K562 (cell line): ENCODE results near the gene TTLL3. TPM values are rescaled to one million over a fixed set of nuclear protein-coding genes. Genes with fewer than 3 reads are reported as not detected.

Experiments used
- ELF4 ChIP-seq: fragments of 450-650 bp; formaldehyde crosslinking; IDR thresholded peaks from 2 replicates; pipeline ENCODE4 v1.4.0; 2022; ENCODE audit warnings: missing genetic modification characterization
- ETS2 ChIP-seq: IDR thresholded peaks from 2 replicates; pipeline ENCODE4 v1.6.1; 2016; ENCODE audit warnings: borderline replicate concordance, missing genetic modification characterization, mild to moderate bottlenecking, moderate library complexity, missing compliant biosample characterization; ENCODE audit not compliant: poor library complexity, severe bottlenecking
- GABPB1 ChIP-seq: sonication (generic); formaldehyde crosslinking; IDR thresholded peaks from 2 replicates; pipeline ENCODE4 v1.8.0; 2022; ENCODE audit warnings: mild to moderate bottlenecking, missing genetic modification reagents
- HMG20A ChIP-seq: fragments of 450-650 bp; formaldehyde crosslinking; conservative IDR thresholded peaks from 2 replicates; pipeline ENCODE4 v1.4.0; 2020; ENCODE audit warnings: mild to moderate bottlenecking, mixed read lengths
- IRF2 ChIP-seq: sonication (generic); formaldehyde crosslinking; IDR thresholded peaks from 2 replicates; pipeline ENCODE4 v1.8.1; 2022; ENCODE audit warnings: mild to moderate bottlenecking, missing genetic modification reagents
- MYBL2 ChIP-seq, 2 experiments: fragments of 450-650 bp in 1 of 2; sonication (generic) in 1 of 2; formaldehyde crosslinking in 1 of 2; IDR thresholded peaks; 2 replicates each; pipeline versions ENCODE4 v1.6.1 to v1.8.1; 2017 to 2022; ENCODE audit warnings: borderline replicate concordance in 1 of 2, inconsistent platforms in 1 of 2, low read depth in 1 of 2, mild to moderate bottlenecking in 1 of 2, missing genetic modification reagents in 1 of 2, moderate library complexity in 1 of 2
- RNF2 ChIP-seq: sonication (generic); IDR thresholded peaks from 2 replicates; pipeline ENCODE4 v1.6.1; 2016
- SMARCE1 ChIP-seq: fragments of 450-650 bp; IDR thresholded peaks from 2 replicates; pipeline ENCODE4 v1.7.1; 2016; ENCODE audit warnings: mild to moderate bottlenecking
- TFAM ChIP-seq: fragments of 250-450 bp; sonication (Bioruptor Pico); conservative IDR thresholded peaks from 2 replicates; pipeline ENCODE4 v1.5.0; 2021; ENCODE audit warnings: mild to moderate bottlenecking, moderate library complexity
- WHSC1 ChIP-seq: IDR thresholded peaks from one replicate; pipeline ENCODE4 v1.6.1; 2012; ENCODE audit warnings: low read length, control low read depth, inconsistent platforms
- ZBTB8A ChIP-seq: fragments of 450-650 bp; IDR thresholded peaks from 2 replicates; pipeline ENCODE4 v1.6.1; 2018; ENCODE audit warnings: mild to moderate bottlenecking, moderate library complexity; ENCODE audit not compliant: partially characterized antibody
- ZC3H4 ChIP-seq: sonication (generic); formaldehyde crosslinking; IDR thresholded peaks from 2 replicates; pipeline ENCODE4 v1.9.0; 2021; ENCODE audit warnings: missing genetic modification reagents, borderline replicate concordance
- ZFX ChIP-seq: sonication (generic); formaldehyde crosslinking; IDR thresholded peaks from 2 replicates; pipeline ENCODE4 v1.8.0; 2022; ENCODE audit warnings: mild to moderate bottlenecking, missing genetic modification reagents, moderate library complexity
- ZNF124 ChIP-seq: sonication (generic); formaldehyde crosslinking; IDR thresholded peaks from 2 replicates; pipeline ENCODE4 v1.8.1; 2022; ENCODE audit warnings: missing genetic modification reagents
- ZNF175 ChIP-seq: fragments of 200-800 bp; sonication (Bioruptor generic); IDR thresholded peaks from 2 replicates; pipeline ENCODE4 v1.6.1; 2016; ENCODE audit warnings: low read depth, mild to moderate bottlenecking, missing genetic modification characterization, missing compliant biosample characterization
- ZNF79 ChIP-seq: fragments of 250-450 bp; sonication (Bioruptor Pico); IDR thresholded peaks from 2 replicates; pipeline ENCODE4 v1.4.0; 2020; ENCODE audit warnings: low read depth, mild to moderate bottlenecking, moderate library complexity
- polyA plus RNA-seq, 8 experiments: library from polyadenylated mRNA; depleted of rRNA in 4 of 8; stranded (reverse) in 5 of 8; unstranded in 3 of 8; fragments of >200 nt; fragmentation: Nextera tagmentation in 2 of 8; fragmentation: Illumina TruSeq in 1 of 8; extraction: Ambion mirVana in 2 of 8; extraction: Trizol in 1 of 8; gene quantifications; 2 replicates each; pipeline versions ENCODE4 v1.2.1 to v1.2.3, GENCODE V29; 2011 to 2014; ENCODE audit warnings: inconsistent platforms in 1 of 8, missing spikeins in 1 of 8
- total RNA-seq, 7 experiments: library from RNA; depleted of rRNA in 6 of 7; stranded (reverse); fragments of >200 nt in 6 of 7; fragmentation: Illumina TruSeq in 2 of 7; extraction: Trizol in 2 of 7; gene quantifications; 2 replicates each; pipeline versions ENCODE4 v1.2.1 to v1.2.3, GENCODE V29; 2011 to 2021; ENCODE audit warnings: low replicate concordance in 1 of 7
- TF ChIP-seq, protein P1 (sequence below): fragments of 250-450 bp; sonication (Bioruptor Pico); IDR thresholded peaks from 2 replicates; pipeline ENCODE4 v1.4.0; 2020
- TF ChIP-seq, protein P2 (sequence below), 2 experiments: IDR thresholded peaks; 2 replicates each; pipeline ENCODE4 v1.6.1; 2012; ENCODE audit warnings: improper control_type of control experiment in 2 of 2, low read depth in 2 of 2, low read length in 2 of 2, borderline replicate concordance in 1 of 2
- TF ChIP-seq, protein P3 (sequence below): fragments of 450-650 bp; formaldehyde crosslinking; IDR thresholded peaks from 2 replicates; pipeline ENCODE4 v1.4.0; 2020; ENCODE audit warnings: mild to moderate bottlenecking, moderate library complexity
- TF ChIP-seq, protein P4 (sequence below), 2 experiments: IDR thresholded peaks in 1 of 2; conservative IDR thresholded peaks in 1 of 2; 2 replicates each; pipeline ENCODE4 v1.6.1; 2016; ENCODE audit warnings: low read depth in 2 of 2, mild to moderate bottlenecking in 1 of 2, missing compliant biosample characterization in 1 of 2, missing genetic modification characterization in 1 of 2, moderate library complexity in 1 of 2

TTLL3 gene
- total and polyA plus RNA-seq, 9 of the 15 experiments (the other 6 are each of a cell fraction or from before 2014, with no cell fraction given) = 8.9 to 106 (median 33.2) TPM

DNA sequence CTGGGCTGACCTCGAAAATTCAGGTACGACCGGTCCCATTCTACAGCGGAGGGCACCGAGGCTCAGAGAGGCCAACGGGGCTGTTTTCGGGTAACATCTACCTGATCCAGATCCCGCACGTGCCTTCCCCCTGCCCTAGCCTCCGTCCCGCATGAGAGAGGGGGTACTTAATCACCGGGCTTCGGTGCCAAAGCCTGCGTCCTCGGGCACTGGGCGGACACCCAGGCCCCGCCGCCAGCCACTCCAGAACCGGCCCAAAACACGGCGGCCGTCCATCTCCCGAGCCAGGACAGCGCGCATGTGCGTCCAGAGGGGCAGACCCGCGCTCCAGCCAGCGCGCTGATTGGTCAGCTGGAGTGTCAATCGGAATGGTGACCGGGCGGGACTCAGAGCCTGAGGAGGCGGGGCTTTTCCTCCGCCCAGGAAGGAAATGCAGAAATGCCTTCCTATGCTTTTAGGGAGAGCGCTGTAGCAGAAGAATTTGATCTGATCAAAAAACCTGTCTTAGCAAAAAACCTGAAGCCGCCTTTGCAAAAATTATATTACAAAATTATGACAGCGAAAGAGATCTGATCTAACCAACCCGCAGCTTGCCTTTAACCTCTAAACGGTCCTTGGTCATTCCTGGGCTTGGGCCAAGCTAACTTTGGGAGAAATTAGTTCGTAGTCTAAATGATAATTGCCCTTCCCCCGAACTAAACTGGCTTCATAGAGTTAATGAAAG, 33.8 kb downstream of the TTLL3 start, which contains the start of gene RPUSD3 (continued):
- TF ChIP-seq, protein P1, sequence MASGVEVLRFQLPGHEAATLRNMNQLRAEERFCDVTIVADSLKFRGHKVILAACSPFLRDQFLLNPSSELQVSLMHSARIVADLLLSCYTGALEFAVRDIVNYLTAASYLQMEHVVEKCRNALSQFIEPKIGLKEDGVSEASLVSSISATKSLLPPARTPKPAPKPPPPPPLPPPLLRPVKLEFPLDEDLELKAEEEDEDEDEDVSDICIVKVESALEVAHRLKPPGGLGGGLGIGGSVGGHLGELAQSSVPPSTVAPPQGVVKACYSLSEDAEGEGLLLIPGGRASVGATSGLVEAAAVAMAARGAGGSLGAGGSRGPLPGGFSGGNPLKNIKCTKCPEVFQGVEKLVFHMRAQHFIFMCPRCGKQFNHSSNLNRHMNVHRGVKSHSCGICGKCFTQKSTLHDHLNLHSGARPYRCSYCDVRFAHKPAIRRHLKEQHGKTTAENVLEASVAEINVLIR (CRISPR knock-in tag) = no peak
- TF ChIP-seq HMG20A = no peak
- TF ChIP-seq ELF4 = no peak
- TF ChIP-seq, protein P2, sequence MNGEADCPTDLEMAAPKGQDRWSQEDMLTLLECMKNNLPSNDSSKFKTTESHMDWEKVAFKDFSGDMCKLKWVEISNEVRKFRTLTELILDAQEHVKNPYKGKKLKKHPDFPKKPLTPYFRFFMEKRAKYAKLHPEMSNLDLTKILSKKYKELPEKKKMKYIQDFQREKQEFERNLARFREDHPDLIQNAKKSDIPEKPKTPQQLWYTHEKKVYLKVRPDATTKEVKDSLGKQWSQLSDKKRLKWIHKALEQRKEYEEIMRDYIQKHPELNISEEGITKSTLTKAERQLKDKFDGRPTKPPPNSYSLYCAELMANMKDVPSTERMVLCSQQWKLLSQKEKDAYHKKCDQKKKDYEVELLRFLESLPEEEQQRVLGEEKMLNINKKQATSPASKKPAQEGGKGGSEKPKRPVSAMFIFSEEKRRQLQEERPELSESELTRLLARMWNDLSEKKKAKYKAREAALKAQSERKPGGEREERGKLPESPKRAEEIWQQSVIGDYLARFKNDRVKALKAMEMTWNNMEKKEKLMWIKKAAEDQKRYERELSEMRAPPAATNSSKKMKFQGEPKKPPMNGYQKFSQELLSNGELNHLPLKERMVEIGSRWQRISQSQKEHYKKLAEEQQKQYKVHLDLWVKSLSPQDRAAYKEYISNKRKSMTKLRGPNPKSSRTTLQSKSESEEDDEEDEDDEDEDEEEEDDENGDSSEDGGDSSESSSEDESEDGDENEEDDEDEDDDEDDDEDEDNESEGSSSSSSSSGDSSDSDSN (IDR thresholded peaks at IDR 0.05; ENCODE audit: borderline replicate concordance in 1 of 2, low read depth in 2 of 2, low read length in 2 of 2) = peak in 1 of 2 experiments; percentile 44; a peak in 1 of 4 replicates
- TF ChIP-seq WHSC1 = no peak
- TF ChIP-seq, protein P3, sequence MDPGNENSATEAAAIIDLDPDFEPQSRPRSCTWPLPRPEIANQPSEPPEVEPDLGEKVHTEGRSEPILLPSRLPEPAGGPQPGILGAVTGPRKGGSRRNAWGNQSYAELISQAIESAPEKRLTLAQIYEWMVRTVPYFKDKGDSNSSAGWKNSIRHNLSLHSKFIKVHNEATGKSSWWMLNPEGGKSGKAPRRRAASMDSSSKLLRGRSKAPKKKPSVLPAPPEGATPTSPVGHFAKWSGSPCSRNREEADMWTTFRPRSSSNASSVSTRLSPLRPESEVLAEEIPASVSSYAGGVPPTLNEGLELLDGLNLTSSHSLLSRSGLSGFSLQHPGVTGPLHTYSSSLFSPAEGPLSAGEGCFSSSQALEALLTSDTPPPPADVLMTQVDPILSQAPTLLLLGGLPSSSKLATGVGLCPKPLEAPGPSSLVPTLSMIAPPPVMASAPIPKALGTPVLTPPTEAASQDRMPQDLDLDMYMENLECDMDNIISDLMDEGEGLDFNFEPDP (CRISPR knock-in tag) = no peak
- no peak for TF ChIP-seq ETS2 (tag)
- TF ChIP-seq ZFX = peak; percentile 86
- TF ChIP-seq RNF2 = no peak
- TF ChIP-seq, protein P4, sequence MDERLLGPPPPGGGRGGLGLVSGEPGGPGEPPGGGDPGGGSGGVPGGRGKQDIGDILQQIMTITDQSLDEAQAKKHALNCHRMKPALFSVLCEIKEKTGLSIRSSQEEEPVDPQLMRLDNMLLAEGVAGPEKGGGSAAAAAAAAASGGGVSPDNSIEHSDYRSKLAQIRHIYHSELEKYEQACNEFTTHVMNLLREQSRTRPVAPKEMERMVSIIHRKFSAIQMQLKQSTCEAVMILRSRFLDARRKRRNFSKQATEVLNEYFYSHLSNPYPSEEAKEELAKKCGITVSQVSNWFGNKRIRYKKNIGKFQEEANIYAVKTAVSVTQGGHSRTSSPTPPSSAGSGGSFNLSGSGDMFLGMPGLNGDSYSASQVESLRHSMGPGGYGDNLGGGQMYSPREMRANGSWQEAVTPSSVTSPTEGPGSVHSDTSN (CRISPR knock-in tag; IDR thresholded peaks at IDR 0.05; ENCODE audit: low read depth) = peak; percentile 99
- TF ChIP-seq, protein P4 (tag; conservative IDR thresholded peaks at IDR 0.05; ENCODE audit: low read depth) = peak; percentile 99
- TF ChIP-seq ZC3H4 (CRISPR knock-in tag) = no peak
- no peak for TF ChIP-seq TFAM (CRISPR knock-in tag)
- no peak for TF ChIP-seq ZBTB8A
- no peak for TF ChIP-seq ZNF124 (CRISPR knock-in tag)
- no peak for TF ChIP-seq ZNF79 (CRISPR knock-in tag)
- TF ChIP-seq IRF2 (CRISPR knock-in tag) = no peak
- TF ChIP-seq GABPB1 (CRISPR knock-in tag) = peak; percentile 74
- no peak for TF ChIP-seq SMARCE1
- no peak for TF ChIP-seq ZNF175 (CRISPR knock-in tag)
- no peak for TF ChIP-seq MYBL2 (IDR thresholded peaks at IDR 0.05; ENCODE audit: low read depth)
- no peak for TF ChIP-seq MYBL2 (CRISPR knock-in tag; IDR thresholded peaks at IDR 0.05; ENCODE audit: borderline replicate concordance)
